ENCODE data around the gene SAA1. TPM values are rescaled to one million over a fixed set of nuclear protein-coding genes. Genes with fewer than 3 reads are reported as not detected.
"Not testable (repeated sequence)": the region's sequence is repeated elsewhere in the genome, so short reads cannot be mapped to it uniquely, and the experiment has no call there.

SAA1 gene
- total RNA-seq, 1 donor from 2014 or later: 70.4 TPM

- Histone ChIP-seq H3K36me3 (no peaks in the 10 kb centered on the region), H3K4me3 (no peak overlapping the region), H3K27me3 (no peaks in the 10 kb centered on the region), H3K27ac (no peak overlapping the region), H3K4me1 (no peaks in the 10 kb centered on the region), H3K9me3 (no peaks in the 10 kb centered on the region)
- no peak for DNase-seq (ENCODE audit: low spot score in 2 of 2)
- no peak for TF ChIP-seq CTCF (IDR thresholded peaks at IDR 0.05)
- intact Hi-C loops (cut with DNase I): no loop called here
Measured at GRCh38 chr11:18264035-18264434, 2.0 kb upstream of the SAA1 start.

- TF ChIP-seq CTCF (IDR thresholded peaks at IDR 0.05): no peak
- no peak for DNase-seq (ENCODE audit: low spot score in 2 of 2)
- Histone ChIP-seq H3K4me1 (no peaks in the 10 kb centered on the region), H3K9me3 (no peaks in the 10 kb centered on the region), H3K36me3 (no peaks in the 10 kb centered on the region), H3K4me3 (no peak overlapping the region), H3K27ac (no peak overlapping the region), H3K27me3 (no peaks in the 10 kb centered on the region)
- intact Hi-C loops (cut with DNase I): no loop called here
Measured at GRCh38 chr11:18264677-18265555, 1.1 kb upstream of the SAA1 start.

GRCh38 chr11:18267335-18268133 is 1.5 kb downstream of the SAA1 start:
- H3K4me1 ChIP-seq; DNase-seq (ENCODE audit: low spot score in 2 of 2); intact Hi-C loops (cut with DNase I); H3K27ac ChIP-seq; H3K36me3 ChIP-seq; H3K4me3 ChIP-seq; H3K9me3 ChIP-seq; H3K27me3 ChIP-seq: not testable (repeated sequence)

- H3K27ac ChIP-seq; H3K4me3 ChIP-seq; intact Hi-C loops (cut with DNase I); DNase-seq (ENCODE audit: low spot score in 2 of 2); H3K9me3 ChIP-seq; H3K4me1 ChIP-seq; H3K27me3 ChIP-seq; H3K36me3 ChIP-seq: not testable (repeated sequence)
Measured at GRCh38 chr11:18269252-18269651, 3.2 kb downstream of the SAA1 start.

GRCh38 chr11:18270102-18270501 is 4.0 kb downstream of the SAA1 start:
- H3K9me3 ChIP-seq: no peaks in the 10 kb centered on the region
- intact Hi-C loops (cut with DNase I): no loop called here
- TF ChIP-seq CTCF (IDR thresholded peaks at IDR 0.05): no peak
- no peak overlapping the region for H3K4me3 ChIP-seq
- DNase-seq (ENCODE audit: low spot score in 2 of 2): no peak
- no peaks in the 10 kb centered on the region for H3K27me3 ChIP-seq
- no peaks in the 10 kb centered on the region for H3K4me1 ChIP-seq
- no peak overlapping the region for H3K27ac ChIP-seq
- H3K36me3 ChIP-seq: peaks cover 0 to 8% of the 10 kb centered on the region in 2 donors

GRCh38 chr11:18271206-18271605 is 5.1 kb downstream of the SAA1 start:
- Histone ChIP-seq H3K4me1 (no peaks in the 10 kb centered on the region), H3K27me3 (no peaks in the 10 kb centered on the region), H3K27ac (no peak overlapping the region), H3K4me3 (no peak overlapping the region), H3K36me3 (peaks cover 0 to 13% of the 10 kb centered on the region in 2 donors), H3K9me3 (no peaks in the 10 kb centered on the region)
- intact Hi-C loops (cut with DNase I): no loop called here
- no peak for TF ChIP-seq CTCF (IDR thresholded peaks at IDR 0.05)
- DNase-seq (ENCODE audit: low spot score in 2 of 2): no peak

Data from ascending aorta (tissue), 2 donors.